Activated CD8-positive, alpha-beta T cell treated with anti-CD3 and anti-CD28 coated beads for 36 hours (primary cell): Measurements from ENCODE around the gene MCOLN2. TPM values are rescaled to one million over a fixed set of nuclear protein-coding genes. Genes with fewer than 3 reads are reported as not detected.
A peak's percentile ranks its signal among the peaks of the same experiment; 100 is the strongest.

Experiments used
- ATAC-seq: fragments of 200-7000 bp; cut with Tn5 transposase; one replicate; pipeline ENCODE4 v1.10.0; 2021; ENCODE audit warnings: mild to moderate bottlenecking, moderate library complexity
- CTCF ChIA-PET: fragments of 350-600 bp; sonication (Branson Sonifier 250); formaldehyde crosslinking; loops from one replicate; lab custom pipeline; 2021; ENCODE audit warnings: antibody characterized with exemption; lab: Charles Lee
- POLR2A ChIA-PET: fragments of 350-600 bp; sonication (Branson Sonifier 250); formaldehyde crosslinking; loops from one replicate; lab custom pipeline; 2021; ENCODE audit warnings: antibody characterized with exemption; lab: Charles Lee
- DNase-seq: peaks from one replicate; pipeline ENCODE4 v3.0.0-alpha.2; 2020
- H3K27ac Mint-ChIP-seq: one replicate; pipeline ENCODE4 v1.8.0; 2021; ENCODE audit warnings: mild to moderate bottlenecking, mixed read lengths
- H3K27me3 Mint-ChIP-seq: one replicate; pipeline ENCODE4 v1.8.0; 2021; ENCODE audit warnings: mixed read lengths
- H3K36me3 Mint-ChIP-seq: one replicate; pipeline ENCODE4 v1.8.0; 2021; ENCODE audit warnings: low read depth, mixed read lengths
- H3K4me1 Mint-ChIP-seq: one replicate; pipeline ENCODE4 v1.8.0; 2021; ENCODE audit warnings: low read depth, mixed read lengths
- H3K4me3 Mint-ChIP-seq: one replicate; pipeline ENCODE4 v1.8.0; 2021; ENCODE audit warnings: mild to moderate bottlenecking, moderate library complexity, mixed read lengths
- H3K9me3 Mint-ChIP-seq: one replicate; pipeline ENCODE4 v1.8.0; 2021; ENCODE audit warnings: mixed read lengths
- intact Hi-C: fragments of 100-400 bp; cut with micrococcal nuclease; formaldehyde crosslinking; loops from one replicate; pipeline ENCODE4 v1.10.0; 2022
- total RNA-seq, 2 experiments: library from RNA; stranded (reverse); gene quantifications; one replicate each; pipeline ENCODE4 v1.2.3, GENCODE V29; 2021
- TF ChIP-seq, protein P1 (sequence below): fragments of 200-600 bp; IDR thresholded peaks from one replicate; pipeline ENCODE4 v1.8.0; 2022; ENCODE audit warnings: antibody characterized with exemption, mild to moderate bottlenecking

MCOLN2 gene
- total RNA-seq, 2 experiments from 2014 or later, result 15.7 to 17.8 TPM

DNA sequence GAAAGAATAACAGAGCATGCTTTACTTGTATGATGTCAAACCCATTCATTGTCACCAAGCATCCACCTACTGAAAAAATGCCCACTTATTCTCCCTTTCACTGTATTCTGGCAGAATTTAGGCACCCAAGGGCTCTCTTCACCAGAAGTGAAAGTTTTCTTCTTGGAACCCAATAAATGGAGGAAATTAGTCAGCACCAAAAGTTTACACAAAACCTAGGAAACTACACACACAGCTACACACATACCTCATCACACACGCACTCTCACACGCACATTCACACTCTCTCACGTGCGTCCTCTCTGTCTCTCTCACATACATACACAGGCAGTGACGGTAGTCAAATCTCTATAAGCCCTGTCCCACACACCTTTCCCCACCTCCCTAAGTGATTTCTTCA lies 37.6 kb downstream of the MCOLN2 start:
- Mint-ChIP-seq H3K9me3 (no peaks in the 10 kb centered on the region), H3K27me3 (no peaks in the 10 kb centered on the region), H3K36me3 (peaks cover 23% of the 10 kb centered on the region), H3K4me1 (peaks cover 13% of the 10 kb centered on the region), H3K4me3 (no peak overlapping the region), H3K27ac (peak overlapping the region; percentile 31)
- DNase-seq (peak; percentile 77), ATAC-seq (peak; percentile 96)
- ChIA-PET POLR2A (interaction anchor here (0.9 to 1.5 kb wide), 6 partner anchors 10 to 16 kb away, joined by 3 to 6 read pairs (median 4); no protein-coding TSS in a partner anchor), CTCF (interaction anchor here (0.7 to 6.5 kb wide), 6 partner anchors 12 to 187 kb away, joined by 3 to 61 read pairs (median 10); a partner anchor contains a TSS)
- intact Hi-C loops, result loop anchor here (1.0 kb wide), 1 partner anchor 14 kb away; no protein-coding TSS in a partner anchor
- TF ChIP-seq, protein P1, sequence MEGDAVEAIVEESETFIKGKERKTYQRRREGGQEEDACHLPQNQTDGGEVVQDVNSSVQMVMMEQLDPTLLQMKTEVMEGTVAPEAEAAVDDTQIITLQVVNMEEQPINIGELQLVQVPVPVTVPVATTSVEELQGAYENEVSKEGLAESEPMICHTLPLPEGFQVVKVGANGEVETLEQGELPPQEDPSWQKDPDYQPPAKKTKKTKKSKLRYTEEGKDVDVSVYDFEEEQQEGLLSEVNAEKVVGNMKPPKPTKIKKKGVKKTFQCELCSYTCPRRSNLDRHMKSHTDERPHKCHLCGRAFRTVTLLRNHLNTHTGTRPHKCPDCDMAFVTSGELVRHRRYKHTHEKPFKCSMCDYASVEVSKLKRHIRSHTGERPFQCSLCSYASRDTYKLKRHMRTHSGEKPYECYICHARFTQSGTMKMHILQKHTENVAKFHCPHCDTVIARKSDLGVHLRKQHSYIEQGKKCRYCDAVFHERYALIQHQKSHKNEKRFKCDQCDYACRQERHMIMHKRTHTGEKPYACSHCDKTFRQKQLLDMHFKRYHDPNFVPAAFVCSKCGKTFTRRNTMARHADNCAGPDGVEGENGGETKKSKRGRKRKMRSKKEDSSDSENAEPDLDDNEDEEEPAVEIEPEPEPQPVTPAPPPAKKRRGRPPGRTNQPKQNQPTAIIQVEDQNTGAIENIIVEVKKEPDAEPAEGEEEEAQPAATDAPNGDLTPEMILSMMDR, result no peak

DNA sequence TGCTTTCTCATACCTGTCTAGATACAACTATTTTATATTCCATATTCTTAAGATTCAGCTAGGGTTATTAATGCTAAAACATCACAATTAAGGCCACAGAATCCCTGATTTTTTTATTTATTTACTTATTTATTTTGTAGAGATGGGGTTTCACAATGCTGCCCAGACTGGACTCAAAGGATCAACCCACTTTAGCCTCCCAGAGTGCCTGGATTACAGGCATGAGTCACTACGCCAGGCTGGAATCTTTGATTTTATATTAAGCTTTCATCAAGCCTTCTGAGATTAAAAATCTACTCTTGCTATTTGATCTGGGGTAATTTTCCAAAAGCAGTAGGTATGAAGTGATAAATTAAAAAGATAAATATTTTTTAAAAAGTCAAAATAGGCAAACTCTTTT lies 38.9 kb downstream of the MCOLN2 start:
- ATAC-seq, result no peak
- ChIA-PET CTCF (interaction anchor here (1.1 to 6.5 kb wide), 9 partner anchors 9 to 301 kb away, joined by 3 to 61 read pairs (median 7); a partner anchor contains a TSS), POLR2A (interaction anchor here (1.2 kb wide), 1 partner anchor 38 kb away, joined by 4 read pairs; the partner anchor contains the start of gene MCOLN2)
- no peak for DNase-seq
- Mint-ChIP-seq H3K4me1 (peaks cover 14% of the 10 kb centered on the region), H3K27me3 (peaks cover under 1% of the 10 kb centered on the region), H3K4me3 (no peak overlapping the region), H3K27ac (no peak overlapping the region), H3K36me3 (peaks cover 25% of the 10 kb centered on the region), H3K9me3 (no peaks in the 10 kb centered on the region)
- intact Hi-C loops, result no loop called here
- TF ChIP-seq, protein P1, result no peak

DNA sequence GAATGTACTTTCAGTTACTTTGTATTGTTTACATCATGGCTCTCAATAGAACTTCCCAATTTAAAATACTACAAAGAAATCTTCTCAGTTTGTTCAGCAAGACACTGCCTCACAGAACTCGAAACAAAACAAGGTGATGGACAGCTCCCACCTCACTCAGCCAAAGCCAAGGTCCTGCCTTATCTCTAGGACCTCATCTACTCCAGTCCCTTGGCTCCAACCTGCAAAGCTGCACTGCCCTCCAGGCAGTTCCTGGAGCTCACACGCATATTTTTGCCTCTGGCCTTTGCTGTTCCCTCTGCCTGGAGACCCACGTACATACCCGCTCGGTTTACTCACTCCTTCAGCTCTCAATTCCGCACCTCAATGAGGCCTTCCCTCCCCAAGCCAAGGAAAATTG lies 40.3 kb downstream of the MCOLN2 start:
- H3K4me3 Mint-ChIP-seq, result no peak overlapping the region
- POLR2A ChIA-PET, result no interaction called here
- H3K9me3 Mint-ChIP-seq, result no peaks in the 10 kb centered on the region
- H3K36me3 Mint-ChIP-seq, result peaks cover 31% of the 10 kb centered on the region
- ATAC-seq, result no peak
- CTCF ChIA-PET, result interaction anchor here (1.2 to 6.5 kb wide), 6 partner anchors 9 to 302 kb away, joined by 4 to 61 read pairs (median 10); no protein-coding TSS in a partner anchor
- no peak for DNase-seq
- intact Hi-C loops, result no loop called here
- TF ChIP-seq, protein P1, result no peak
- H3K4me1 Mint-ChIP-seq, result peaks cover 15% of the 10 kb centered on the region
- no peak overlapping the region for H3K27ac Mint-ChIP-seq
- H3K27me3 Mint-ChIP-seq, result peaks cover 2% of the 10 kb centered on the region

DNA sequence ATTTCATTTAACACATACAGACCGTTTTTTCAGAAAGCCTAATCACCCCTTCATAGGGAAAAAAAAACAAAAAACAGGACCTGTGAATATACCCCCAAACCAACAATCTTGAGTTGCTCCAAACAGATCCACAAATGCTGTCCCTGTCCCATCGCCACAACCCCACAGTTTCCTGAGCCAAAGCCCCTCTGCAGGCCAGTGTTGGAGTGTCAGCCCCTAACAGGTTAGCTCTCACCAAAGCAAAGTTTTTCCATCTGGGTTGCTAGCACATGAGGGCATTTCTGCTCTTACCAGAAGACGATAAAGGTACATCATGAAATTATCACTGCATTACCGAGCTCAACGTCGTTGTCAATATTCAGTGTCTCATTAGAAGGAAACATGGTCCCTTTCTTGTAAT lies 40.8 kb downstream of the MCOLN2 start:
- no peaks in the 10 kb centered on the region for H3K9me3 Mint-ChIP-seq
- H3K4me3 Mint-ChIP-seq, result no peak overlapping the region
- CTCF ChIA-PET, result interaction anchor here (2.0 to 6.5 kb wide), 5 partner anchors 12 to 303 kb away, joined by 4 to 61 read pairs (median 12); no protein-coding TSS in a partner anchor
- POLR2A ChIA-PET, result no interaction called here
- H3K27me3 Mint-ChIP-seq, result peaks cover 3% of the 10 kb centered on the region
- ATAC-seq (no peak), DNase-seq (no peak)
- peaks cover 34% of the 10 kb centered on the region for H3K36me3 Mint-ChIP-seq
- no peak overlapping the region for H3K27ac Mint-ChIP-seq
- intact Hi-C loops, result no loop called here
- H3K4me1 Mint-ChIP-seq, result peaks cover 12% of the 10 kb centered on the region
- TF ChIP-seq, protein P1, result no peak

DNA sequence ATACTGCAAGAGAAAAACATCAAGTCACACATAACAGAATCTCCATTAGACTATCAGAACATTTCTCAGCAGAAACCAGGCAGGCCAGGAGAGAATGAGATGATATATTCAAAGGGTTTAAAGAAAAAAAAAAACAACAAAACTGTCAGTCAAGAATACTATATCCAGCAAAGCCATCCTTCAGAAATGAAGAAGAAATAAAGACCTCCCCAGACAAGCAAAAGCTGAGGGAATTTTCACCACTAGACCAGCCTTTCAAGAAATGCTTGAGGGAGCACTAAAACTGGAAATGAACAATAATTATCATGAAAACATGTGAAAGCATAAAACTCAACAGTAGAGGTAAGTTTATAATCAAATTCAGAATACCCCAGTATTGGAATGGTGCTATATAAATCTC lies 47.2 kb downstream of the MCOLN2 start:
- CTCF ChIA-PET, result interaction anchor here (1.1 to 2.0 kb wide), 4 partner anchors 78 to 310 kb away, joined by 3 to 10 read pairs (median 6); partner anchors contain the start of gene C1orf52
- no peak for DNase-seq
- TF ChIP-seq, protein P1, result no peak
- H3K9me3 Mint-ChIP-seq, result peaks cover 9% of the 10 kb centered on the region
- peaks cover 42% of the 10 kb centered on the region for H3K36me3 Mint-ChIP-seq
- H3K27ac Mint-ChIP-seq, result no peak overlapping the region
- H3K27me3 Mint-ChIP-seq, result peaks cover 3% of the 10 kb centered on the region
- intact Hi-C loops, result loop anchor here (10.0 kb wide), 1 partner anchor 145 kb away; no protein-coding TSS in a partner anchor
- peaks cover 14% of the 10 kb centered on the region for H3K4me1 Mint-ChIP-seq
- POLR2A ChIA-PET, result no interaction called here
- no peak overlapping the region for H3K4me3 Mint-ChIP-seq
- no peak for ATAC-seq
